A673 (cell line): Measurements from ENCODE around the gene KDM3B.

Experiments used
- CTCF ChIP-seq: fragments of 300-800, 200-600 bp; sonication (generic); conservative IDR thresholded peaks from 2 replicates; pipeline ENCODE4 v1.5.1; 2017; ENCODE audit warnings: low read depth, mild to moderate bottlenecking, antibody characterized with exemption, low read length, moderate library complexity, mixed read lengths
- EZH2 ChIP-seq: fragments of 200-600 bp; sonication (generic); IDR thresholded peaks from 2 replicates; pipeline ENCODE4 v1.6.1; 2017; ENCODE audit warnings: borderline replicate concordance, low read depth, mild to moderate bottlenecking, mixed read lengths, antibody characterized with exemption, low read length; ENCODE audit not compliant: poor library complexity, severe bottlenecking

DNA sequence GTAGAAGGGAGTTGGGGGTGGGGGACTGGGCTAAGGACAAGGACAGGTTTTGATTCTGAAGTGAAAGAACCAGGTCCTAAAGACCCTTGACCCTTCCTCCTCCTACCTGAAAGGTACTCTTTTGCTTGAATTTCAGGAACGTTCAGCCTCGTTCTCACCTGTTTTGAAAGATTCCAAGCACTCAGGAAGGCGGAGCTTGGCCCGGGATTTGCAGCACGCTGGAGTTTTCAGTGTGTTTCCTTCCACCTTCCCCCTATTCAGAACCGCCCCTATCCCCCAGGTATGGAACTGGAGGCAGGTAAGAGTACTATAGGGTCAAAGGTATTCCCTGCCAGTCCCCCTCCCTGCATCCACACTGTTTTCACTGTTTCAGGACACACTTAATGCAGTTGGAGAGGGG, 119.9 kb downstream of the KDM3B start:
- TF ChIP-seq EZH2 = no peak
- TF ChIP-seq CTCF = no peak
